Transverse colon (tissue), 4 donors: ENCODE results near the gene MCF2L2. TPM values are rescaled to one million over a fixed set of nuclear protein-coding genes. Genes with fewer than 3 reads are reported as not detected.

ENCODE experiments used
- DNase-seq: peaks from one replicate; pipeline ENCODE4 v3.0.0-alpha.2; 2019
- H3K27ac ChIP-seq, 4 donors: fragments of 200-600 bp; sonication (generic); 2 replicates each; pipeline ENCODE4 v1.5.1; 2016 to 2018; ENCODE audit warnings: inconsistent platforms in 4 of 4
- H3K27me3 ChIP-seq: fragments of 200-600 bp; sonication (generic); 2 replicates; pipeline ENCODE4 v1.5.1; 2017; ENCODE audit warnings: inconsistent platforms
- H3K36me3 ChIP-seq, 4 donors: fragments of 200-600 bp; sonication (generic); 2 replicates each; pipeline ENCODE4 v1.5.1; 2017 to 2019; ENCODE audit warnings: inconsistent platforms in 4 of 4
- H3K4me1 ChIP-seq, 4 donors: fragments of 200-600 bp; sonication (generic); 2 replicates each; pipeline ENCODE4 v1.5.1; 2017 to 2020; ENCODE audit warnings: inconsistent platforms in 4 of 4
- H3K4me3 ChIP-seq, 4 donors: fragments of 200-600 bp; sonication (generic); 1 replicate in 1 of 4; 2 replicates in 3 of 4; pipeline versions ENCODE4 v1.5.1 to v1.6.1; 2017 to 2019; ENCODE audit warnings: inconsistent platforms in 4 of 4
- H3K9me3 ChIP-seq, 2 donors: fragments of 200-600 bp; sonication (generic); 2 replicates each; pipeline ENCODE4 v1.5.1; 2017 to 2019; ENCODE audit warnings: inconsistent platforms in 2 of 2
- CTCF ChIP-seq, 5 experiments: fragments of 200-600 bp in 3 of 5; fragments of 450-650 bp in 2 of 5; sonication (generic) in 3 of 5; IDR thresholded peaks; 1 replicate in 2 of 5; 2 replicates in 3 of 5; pipeline ENCODE4 v1.5.1; 2016 to 2017; ENCODE audit warnings: antibody characterized with exemption in 5 of 5, inconsistent platforms in 3 of 5, mild to moderate bottlenecking in 2 of 5, moderate library complexity in 1 of 5
- EP300 ChIP-seq: sonication (generic); formaldehyde crosslinking; IDR thresholded peaks from one replicate; pipeline ENCODE4 v1.6.1; 2017; ENCODE audit warnings: antibody characterized with exemption, low read depth
- POLR2A ChIP-seq: fragments of 450-650 bp; IDR thresholded peaks from one replicate; pipeline ENCODE4 v1.6.1; 2016; ENCODE audit warnings: antibody characterized with exemption, mild to moderate bottlenecking, moderate library complexity
- POLR2AphosphoS5 ChIP-seq, 3 donors: sonication (generic); formaldehyde crosslinking; IDR thresholded peaks; one replicate each; pipeline ENCODE4 v1.6.1; 2016; ENCODE audit warnings: antibody characterized with exemption in 3 of 3
- WGBS, 2 donors: methylation state at CpG; one replicate each; pipeline ENCODE4 v1.1.5; 2018; ENCODE audit warnings: low coverage in 1 of 2; 5-methylcytosine and 5-hydroxymethylcytosine counted together
- in situ Hi-C, 4 donors: fragments of 200-750 bp; cut with MboI; loops; one replicate each; pipeline versions ENCODE4 v1.15.0 to v1.15.1; 2017; ENCODE audit warnings: low sequenced_read_pairs in 3 of 4, low pct_ligation_motif_present in 1 of 4, low pct_unique_long_range_greater_than_20kb in 1 of 4
- intact Hi-C: fragments of 100-400 bp; cut with DNase I; formaldehyde crosslinking; loops from one replicate; pipeline ENCODE4 v1.15.1; 2023; ENCODE audit warnings: low total_unique reads
- total RNA-seq, 4 donors: library from RNA; depleted of rRNA; stranded (reverse); fragments of >200 nt; gene quantifications; one replicate each; pipeline ENCODE4 v1.1.0, GENCODE V29; 2016

Gene MCF2L2
- total RNA-seq, 4 donors from 2014 or later, result 0.20 to 3.7 (median 2.0) TPM

- H3K9me3 ChIP-seq, result no peaks in the 10 kb centered on the region
- in situ Hi-C loops, result no loop called here
- intact Hi-C loops, result no loop called here
- H3K27me3 ChIP-seq, result no peaks in the 10 kb centered on the region
- WGBS, 2 donors, result 64 to 72% methylated on average over 2 of the region's 2 CpGs
- no peak overlapping the region for H3K27ac ChIP-seq
- peaks cover 7 to 22% (median 12%) of the 10 kb centered on the region in 4 donors for H3K4me1 ChIP-seq
- H3K36me3 ChIP-seq, result no peaks in the 10 kb centered on the region
- no peak for DNase-seq
- no peak overlapping the region for H3K4me3 ChIP-seq
- TF ChIP-seq EP300, result no peak
- TF ChIP-seq POLR2A, result no peak
- TF ChIP-seq CTCF (IDR thresholded peaks at IDR 0.05), result no peak
Measured at GRCh38 chr3:183283886-183284285, 144.5 kb downstream of the MCF2L2 start.

GRCh38 chr3:183281126-183281797 is 147.2 kb downstream of the MCF2L2 start:
- Histone ChIP-seq H3K4me1 (peaks cover 7 to 17% (median 10%) of the 10 kb centered on the region in 4 donors), H3K27ac (no peak overlapping the region), H3K4me3 (no peak overlapping the region), H3K27me3 (no peaks in the 10 kb centered on the region), H3K36me3 (no peaks in the 10 kb centered on the region), H3K9me3 (no peaks in the 10 kb centered on the region)
- intact Hi-C loops, result no loop called here
- no peak for DNase-seq
- TF ChIP-seq POLR2AphosphoS5 (IDR thresholded peaks at IDR 0.05), result no peak
- TF ChIP-seq POLR2A, result no peak
- no peak for TF ChIP-seq EP300
- no peak for TF ChIP-seq CTCF (IDR thresholded peaks at IDR 0.05)
- in situ Hi-C loops, result no loop called here
- 81 to 90% methylated on average over 7 to 8 of the region's 8 CpGs for WGBS, 2 donors

- peaks cover 0 to 16% (median 9%) of the 10 kb centered on the region in 4 donors for H3K4me1 ChIP-seq
- intact Hi-C loops (no loop called here), in situ Hi-C loops (no loop called here)
- 89 to 92% methylated on average over 2 to 3 of the region's 3 CpGs for WGBS, 2 donors
- no peaks in the 10 kb centered on the region for H3K27me3 ChIP-seq
- DNase-seq, result no peak
- no peak overlapping the region for H3K27ac ChIP-seq
- no peaks in the 10 kb centered on the region for H3K9me3 ChIP-seq
- H3K4me3 ChIP-seq, result no peak overlapping the region
- TF ChIP-seq EP300, result no peak
- TF ChIP-seq POLR2AphosphoS5 (IDR thresholded peaks at IDR 0.05), result no peak
- TF ChIP-seq POLR2A, result no peak
- no peak for TF ChIP-seq CTCF (IDR thresholded peaks at IDR 0.05)
- H3K36me3 ChIP-seq, result no peaks in the 10 kb centered on the region
Measured at GRCh38 chr3:183279371-183279770, 149.0 kb downstream of the MCF2L2 start.

- intact Hi-C loops, result no loop called here
- no peaks in the 10 kb centered on the region for H3K9me3 ChIP-seq
- no peak for TF ChIP-seq CTCF (IDR thresholded peaks at IDR 0.05)
- TF ChIP-seq EP300, result no peak
- TF ChIP-seq POLR2A, result no peak
- no peak for TF ChIP-seq POLR2AphosphoS5 (IDR thresholded peaks at IDR 0.05)
- no peak overlapping the region for H3K27ac ChIP-seq
- DNase-seq, result no peak
- no peaks in the 10 kb centered on the region for H3K36me3 ChIP-seq
- 76% methylated on average over 3 to 4 of the region's 4 CpGs for WGBS, 2 donors
- in situ Hi-C loops, result no loop called here
- peaks cover 0 to 16% (median 9%) of the 10 kb centered on the region in 4 donors for H3K4me1 ChIP-seq
- no peak overlapping the region for H3K4me3 ChIP-seq
- no peaks in the 10 kb centered on the region for H3K27me3 ChIP-seq
Measured at GRCh38 chr3:183278479-183279088, 149.8 kb downstream of the MCF2L2 start.
